GM23248 (cell line): ENCODE data around the gene MBLAC1.

Experiments used
- EZH2 ChIP-seq: fragments of 200-600 bp; sonication (generic); IDR thresholded peaks from 2 replicates; pipeline ENCODE4 v1.6.1; 2018; ENCODE audit warnings: antibody characterized with exemption, mild to moderate bottlenecking; ENCODE audit not compliant: insufficient read depth, poor library complexity, severe bottlenecking
- EZH2phosphoT487 ChIP-seq: fragments of 200-600 bp; sonication (generic); IDR thresholded peaks from 2 replicates; pipeline ENCODE4 v1.6.1; 2018; ENCODE audit warnings: antibody characterized with exemption, moderate library complexity, mild to moderate bottlenecking, low read depth; ENCODE audit not compliant: insufficient read depth

DNA sequence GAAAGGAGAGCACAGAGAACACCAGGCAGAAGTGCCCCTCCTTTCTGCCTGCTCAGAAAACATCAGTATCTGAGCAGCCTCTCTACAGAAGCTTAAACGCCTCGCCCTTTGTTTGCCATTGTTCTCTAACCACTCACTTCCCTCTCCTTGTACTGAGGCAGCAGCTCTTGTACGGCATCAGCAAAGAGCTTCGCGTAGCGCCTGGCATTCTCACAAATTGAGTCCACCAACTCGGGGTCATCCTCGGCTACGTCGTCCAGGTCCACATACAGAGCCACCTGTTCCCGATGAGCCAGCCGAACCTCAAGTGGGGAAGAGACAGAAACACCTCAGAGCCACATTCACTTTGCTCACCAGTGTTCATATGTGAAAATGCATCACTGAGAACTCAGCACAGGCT, 27.3 kb upstream of the MBLAC1 start:
- no peak for TF ChIP-seq EZH2
- TF ChIP-seq EZH2phosphoT487, result no peak
